Measurements from ENCODE around the gene PCDH9.
"Not testable (repeated sequence)": the region's sequence is repeated elsewhere in the genome, so short reads cannot be mapped to it uniquely, and the experiment has no call there.

PCDH9 gene

GRCh38 chr13:66809485-66809884 is 420.7 kb downstream of the PCDH9 start:
- DNase-seq = no peak

DNA sequence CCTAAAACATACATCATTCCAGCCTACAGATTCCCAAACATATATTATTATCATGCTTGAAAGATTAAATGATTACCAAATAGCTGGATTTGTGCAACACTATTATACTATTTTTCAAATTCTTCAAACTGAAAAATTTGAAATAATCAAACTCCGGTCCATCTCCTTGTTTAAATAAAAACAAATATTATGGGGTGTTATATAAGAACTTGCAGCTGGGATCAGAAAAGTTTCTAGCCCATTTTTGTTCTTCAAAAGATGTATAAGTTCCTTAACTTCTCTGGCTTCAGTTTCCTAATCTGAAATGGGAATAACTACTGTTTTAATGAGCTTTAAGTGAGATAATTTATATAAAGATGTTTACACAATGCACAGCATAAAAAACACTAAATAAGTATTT is 422.9 kb downstream of the PCDH9 start:
- DNase-seq = no peak

DNA sequence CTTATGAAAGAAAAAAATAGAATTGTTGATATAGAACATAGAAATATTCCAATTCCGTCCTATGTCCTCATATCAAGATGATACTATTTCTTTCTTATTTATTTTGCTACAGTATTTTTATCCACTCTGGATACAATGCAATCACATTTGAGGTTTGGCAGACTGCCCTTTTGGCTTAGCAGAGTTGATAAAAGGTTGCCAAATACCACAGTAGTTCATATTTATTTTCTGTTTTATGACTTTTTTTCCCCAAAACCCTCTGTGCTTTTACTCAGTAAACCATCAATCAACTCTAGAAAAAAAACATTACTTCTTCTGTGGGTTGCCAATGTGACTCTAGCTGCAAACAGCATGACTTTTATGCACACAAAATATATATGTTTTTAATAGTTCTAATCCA is 424.5 kb downstream of the PCDH9 start:
- DNase-seq = no peak

DNA sequence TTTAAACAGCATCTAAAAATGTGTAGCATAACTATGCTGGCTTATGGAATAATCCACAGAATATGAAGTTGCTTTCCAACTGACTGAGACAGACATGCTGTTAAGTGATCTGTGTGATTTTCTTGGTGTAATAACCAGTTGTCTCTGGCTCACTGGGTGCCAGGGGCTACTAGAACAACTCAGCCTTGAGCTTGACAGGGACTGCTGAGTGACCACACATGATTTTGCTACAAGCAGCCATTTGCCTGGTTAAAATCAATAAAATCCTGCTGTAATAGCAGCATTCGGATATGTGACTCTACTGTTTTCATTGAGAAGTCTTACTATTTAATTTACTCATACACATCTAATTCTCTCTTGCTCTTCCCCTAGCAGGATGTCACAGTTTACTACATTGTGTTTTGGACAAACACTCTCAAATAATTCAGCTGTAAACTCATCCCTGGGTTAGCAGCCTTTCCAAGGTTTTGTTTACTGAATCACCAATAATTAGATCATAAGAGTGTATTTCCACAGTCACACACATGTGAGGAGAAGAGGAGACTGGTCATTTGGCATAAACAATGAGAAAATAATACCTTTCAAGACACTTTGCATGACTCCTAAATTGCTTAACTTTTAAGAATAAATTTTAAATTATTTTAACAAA is 426.2 kb downstream of the PCDH9 start:
- no peak for DNase-seq

GRCh38 chr13:66803013-66803807 is 426.9 kb downstream of the PCDH9 start:
- no peak for DNase-seq

DNA sequence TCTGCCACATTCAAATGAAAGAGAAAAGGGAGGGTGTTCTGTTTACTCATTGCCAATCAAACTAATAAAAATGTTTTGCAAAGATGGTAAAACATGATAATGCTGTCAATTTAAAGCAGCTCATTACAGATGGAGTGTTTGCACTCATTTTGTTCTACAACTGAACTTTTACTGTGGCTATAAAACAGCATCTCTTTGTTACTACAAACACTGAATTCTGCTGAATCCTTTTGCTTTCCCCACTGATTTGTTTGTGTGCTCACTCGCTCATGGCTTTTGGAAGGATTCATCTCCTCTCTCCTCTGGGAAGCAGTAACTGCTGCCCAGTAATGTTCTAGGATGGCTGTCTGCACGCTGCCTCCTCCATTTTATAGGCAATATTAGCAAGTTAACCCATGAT is 434.5 kb downstream of the PCDH9 start:
- DNase-seq = no peak

DNA sequence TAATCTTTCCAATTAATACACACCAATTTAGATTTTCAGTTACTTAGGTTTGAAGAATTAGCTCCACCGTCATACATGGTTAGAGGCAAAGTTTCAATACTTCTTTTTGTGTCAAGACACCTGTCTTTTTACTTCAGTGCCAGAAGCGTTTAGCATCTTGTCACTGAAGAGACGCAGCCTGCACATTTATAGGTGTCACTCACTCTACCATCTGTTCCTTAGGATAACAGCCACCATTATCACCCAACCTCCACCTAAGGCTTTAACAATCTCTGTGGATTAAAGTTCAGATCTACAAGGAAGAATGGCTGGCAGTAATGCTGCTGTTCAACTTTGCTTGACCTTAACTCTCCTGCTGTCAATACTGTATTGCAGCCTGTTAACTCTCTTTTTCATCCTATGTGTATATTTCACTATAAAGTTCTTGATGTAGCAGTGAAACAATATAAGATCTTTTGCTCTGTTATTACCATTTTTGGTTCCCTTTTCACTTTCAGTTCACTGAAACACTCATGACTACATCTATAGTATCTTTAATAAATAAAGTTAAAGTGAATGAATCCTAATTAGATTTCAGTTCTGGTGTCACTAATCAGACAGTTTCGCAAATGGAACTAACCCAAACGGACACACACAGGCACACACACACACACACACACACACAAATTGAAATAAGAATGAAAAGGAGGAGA is 435.6 kb downstream of the PCDH9 start:
- DNase-seq = no peak

DNA sequence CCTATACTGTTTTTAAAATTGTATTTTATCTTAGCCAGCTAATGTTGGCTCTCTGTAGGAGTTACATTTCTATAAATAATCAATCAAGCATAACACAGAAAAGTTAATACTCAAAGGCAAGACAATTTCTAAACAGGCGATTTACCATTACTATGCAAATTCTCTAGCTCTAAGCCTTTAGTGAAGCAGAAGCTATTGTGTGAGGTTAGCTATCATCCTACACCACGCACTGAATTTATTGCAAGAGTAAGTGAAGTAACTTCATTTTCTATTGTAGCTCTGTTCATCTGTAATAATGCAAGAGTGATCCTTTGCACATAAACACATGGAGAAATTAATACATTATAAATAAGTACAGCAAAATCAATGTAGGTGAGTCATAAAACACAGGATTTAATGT is 439.3 kb downstream of the PCDH9 start:
- no peak for DNase-seq

GRCh38 chr13:66781241-66781640 is 448.9 kb downstream of the PCDH9 start:
- no peak for DNase-seq

GRCh38 chr13:66780814-66781213 is 449.3 kb downstream of the PCDH9 start:
- DNase-seq = no peak

DNA sequence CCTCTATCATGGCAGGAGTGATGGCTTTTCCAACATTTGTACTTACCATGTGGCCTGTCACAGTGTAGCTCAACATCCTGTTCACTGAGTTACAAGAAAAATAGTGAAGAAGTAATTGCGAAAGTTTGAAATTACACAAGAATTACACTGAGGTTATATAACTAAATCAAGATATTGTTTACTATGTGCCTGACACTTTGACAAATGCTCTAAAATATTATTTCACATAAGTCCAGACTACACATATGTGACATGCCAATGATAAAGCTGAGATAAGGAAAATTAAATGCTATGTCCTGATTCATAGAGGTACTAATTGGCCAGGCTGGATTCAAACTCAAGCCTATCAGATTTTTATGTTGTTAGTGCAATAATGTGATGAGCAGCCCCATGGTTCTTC is 451.7 kb downstream of the PCDH9 start:
- DNase-seq = no peak

DNA sequence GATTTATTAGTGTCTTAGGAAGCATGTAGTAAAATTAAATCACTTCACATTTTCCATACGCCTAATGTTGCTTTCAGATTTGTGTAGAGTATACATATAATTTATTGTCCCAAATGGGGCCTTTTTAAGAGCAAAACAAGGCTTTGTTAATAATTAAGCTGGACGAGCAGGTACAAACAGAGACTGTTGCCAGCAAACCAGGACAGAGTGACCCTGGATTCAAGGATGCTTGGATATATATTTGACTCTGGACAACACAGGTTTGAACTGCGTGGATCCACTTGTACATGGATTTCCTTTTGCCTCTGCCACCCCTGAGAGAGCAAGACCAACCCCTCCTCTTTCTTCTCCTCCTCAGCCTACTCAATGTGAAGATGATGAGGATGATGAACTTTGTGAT is 454.9 kb downstream of the PCDH9 start:
- DNase-seq = no peak

DNA sequence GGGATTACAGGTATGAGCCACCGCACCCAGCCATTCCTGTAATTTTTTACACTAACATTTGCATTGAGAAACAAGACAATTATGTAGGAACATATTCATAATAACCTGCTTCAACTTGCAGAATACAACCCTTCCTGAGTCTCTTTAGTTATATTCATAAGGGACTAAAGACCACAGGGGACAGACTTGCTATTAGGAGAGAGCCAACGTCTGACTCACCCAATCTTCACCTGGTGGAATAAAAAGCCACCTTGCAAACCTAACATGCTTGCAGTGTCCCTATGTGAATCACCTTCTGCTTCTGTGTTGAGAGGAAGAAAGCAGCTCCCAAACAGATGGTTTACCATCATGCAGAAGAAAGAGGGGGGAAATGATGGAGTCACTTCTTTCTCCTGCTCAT is 456.1 kb downstream of the PCDH9 start:
- no peak for DNase-seq

DNA sequence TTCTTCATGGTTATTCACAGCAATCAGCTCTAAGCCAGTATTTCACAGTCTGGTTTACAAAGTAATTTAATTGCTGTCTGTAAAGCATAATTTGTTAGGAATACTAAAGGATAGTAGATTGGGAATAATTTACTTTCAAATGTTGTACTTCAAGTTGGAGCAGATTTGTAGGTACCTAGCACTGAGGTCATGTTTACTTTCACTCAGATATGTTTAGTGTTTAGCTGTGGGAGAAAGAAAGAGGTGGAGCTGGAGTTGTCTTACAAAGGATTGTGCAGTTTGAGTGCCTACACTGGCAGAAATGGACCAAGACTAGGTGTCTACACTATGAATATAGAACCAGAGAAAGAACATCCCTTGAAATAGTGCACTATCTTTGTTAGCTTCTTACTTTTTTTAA is 464.6 kb downstream of the PCDH9 start:
- DNase-seq = no peak

GRCh38 chr13:66760678-66761077 is 469.5 kb downstream of the PCDH9 start:
- DNase-seq = not testable (repeated sequence)

GRCh38 chr13:66759919-66760318 is 470.2 kb downstream of the PCDH9 start:
- DNase-seq = no peak

DNA sequence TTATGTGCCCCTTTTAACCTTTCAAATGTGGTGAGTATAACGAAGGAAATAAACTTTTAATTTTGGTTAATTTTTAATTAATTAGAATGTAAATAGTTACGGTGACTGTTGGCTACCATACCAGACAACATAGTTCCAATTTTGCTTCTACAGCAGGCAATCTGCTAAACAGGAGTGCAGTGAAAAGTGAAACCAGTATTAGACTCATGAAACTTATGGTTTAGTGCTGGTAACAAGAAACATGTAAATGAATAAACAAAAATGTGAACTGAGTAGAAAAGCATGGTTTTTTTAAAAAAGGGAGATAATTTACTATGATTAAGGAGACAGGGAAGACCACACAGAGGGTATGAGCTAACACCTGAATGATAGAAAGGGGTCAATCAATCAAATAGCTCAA is 478.4 kb downstream of the PCDH9 start:
- no peak for DNase-seq

GRCh38 chr13:66748712-66749111 is 481.4 kb downstream of the PCDH9 start:
- DNase-seq = no peak

DNA sequence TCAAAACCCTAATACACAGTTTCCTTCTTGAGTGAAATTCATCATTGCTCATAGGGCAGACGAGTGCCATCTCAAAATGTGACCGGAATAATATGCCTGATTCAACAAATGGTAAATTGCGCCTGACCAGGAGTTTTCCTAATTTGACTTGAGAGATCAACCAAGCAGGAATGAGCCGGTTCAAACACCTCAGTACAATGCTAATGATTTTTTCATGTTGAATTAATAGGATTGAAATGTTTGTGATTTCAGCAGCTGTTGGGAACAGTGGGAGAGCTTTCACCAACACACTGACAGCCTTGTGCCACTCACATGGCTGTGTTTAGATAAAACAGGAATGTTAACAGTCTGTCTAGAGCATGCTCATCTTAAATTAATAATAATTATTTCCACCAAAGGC is 484.8 kb downstream of the PCDH9 start:
- no peak for DNase-seq

DNA sequence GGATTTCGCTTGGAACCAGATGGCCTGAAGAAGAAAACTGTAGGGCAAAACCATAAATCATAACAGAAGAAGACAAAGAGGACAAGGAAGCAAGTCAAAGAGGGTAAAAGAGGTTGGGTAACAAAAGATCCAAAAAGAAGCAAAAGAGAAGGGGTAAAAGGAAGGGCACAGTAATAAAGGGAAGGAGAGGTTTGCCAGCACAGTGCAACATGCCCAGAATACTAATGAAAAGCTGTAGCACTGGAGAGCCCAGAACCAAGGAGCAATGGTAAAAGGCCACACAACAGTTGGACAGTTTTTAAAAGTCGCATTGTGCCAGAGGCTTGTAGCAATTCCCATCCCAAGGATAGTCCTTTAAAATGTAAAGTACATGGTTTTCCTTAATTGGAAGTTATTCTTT is 506.6 kb downstream of the PCDH9 start:
- no peak for DNase-seq

GRCh38 chr13:66716538-66716937 is 513.6 kb downstream of the PCDH9 start:
- DNase-seq = no peak

DNA sequence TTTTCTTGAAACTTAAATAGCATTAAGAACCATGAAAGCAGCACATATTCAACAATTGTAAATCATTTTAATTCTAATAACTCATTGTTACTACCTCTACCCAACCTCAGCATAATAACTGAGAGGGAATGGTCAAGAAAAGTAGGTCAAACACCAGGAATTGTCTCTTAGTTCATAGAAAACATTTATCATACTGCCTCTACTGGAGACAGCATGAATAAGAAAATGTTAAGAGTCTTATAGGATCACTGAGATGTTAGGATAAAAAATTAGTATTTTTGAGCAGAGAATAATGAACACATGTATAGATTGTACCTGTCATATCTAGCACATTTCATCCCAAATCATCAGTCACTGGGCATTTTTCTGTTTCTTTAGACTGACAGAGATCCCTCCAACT is 515.3 kb downstream of the PCDH9 start:
- DNase-seq = no peak

DNA sequence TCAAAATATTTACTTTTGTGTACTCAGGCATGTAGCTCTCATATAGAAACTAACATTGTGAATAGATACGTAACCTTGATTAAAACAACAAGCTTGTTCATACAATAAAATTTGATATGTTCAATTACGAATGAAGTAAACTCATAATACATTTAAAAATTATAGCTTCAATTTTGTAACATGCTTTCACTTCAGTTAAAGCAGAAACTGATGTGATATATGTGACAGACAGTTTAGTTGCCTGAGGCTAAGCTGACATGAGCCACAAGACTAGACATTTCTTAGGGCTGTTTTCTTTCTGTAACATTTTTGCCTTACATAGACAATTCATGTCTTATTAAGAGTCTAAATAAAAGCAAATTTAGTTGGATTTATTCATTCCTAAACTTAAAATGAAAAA is 526.0 kb downstream of the PCDH9 start:
- no peak for DNase-seq

DNA sequence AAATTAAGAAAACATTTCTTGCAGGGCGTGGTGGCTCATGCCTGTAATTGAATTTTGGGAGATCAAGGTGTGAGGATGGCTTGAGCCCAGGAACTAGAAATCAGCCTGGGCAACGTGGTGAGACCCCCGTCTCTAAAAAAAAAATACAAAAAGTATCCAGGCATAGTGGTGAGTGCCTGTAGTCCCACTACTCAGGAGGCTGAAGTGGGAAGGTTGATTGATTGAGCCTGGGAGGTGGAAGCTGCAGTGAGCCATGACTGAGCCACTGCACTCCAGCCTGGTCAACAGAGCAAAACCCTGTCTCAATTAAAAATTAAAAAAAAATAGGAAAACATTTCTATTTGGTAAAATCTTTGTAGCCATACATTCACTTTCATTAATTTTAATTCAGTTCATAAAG is 526.5 kb downstream of the PCDH9 start:
- no peak for DNase-seq

Data from DMS79 treated with DMSO at 0.1 percent for 48 hours (cell line).